HepG2 (cell line): Measurements from ENCODE around the gene RNF5. TPM values are rescaled to one million over a fixed set of nuclear protein-coding genes. Genes with fewer than 3 reads are reported as not detected.

Experiments used
- ATAC-seq: fragments of 200-7000 bp; cut with Tn5 transposase; 3 replicates; pipeline ENCODE4 v1.9.1; 2020; ENCODE audit warnings: mild to moderate bottlenecking, moderate library complexity
- BruUV-seq: library from RNA; stranded (reverse); fragments of 400-500 nt; replicated peaks from 2 replicates; lab custom pipeline; 2021; lab: Mats Ljungman, UMichigan
- CTCF ChIA-PET: fragments of 300-600 bp; formaldehyde crosslinking; extraction: SDS; loops from one replicate; lab custom pipeline; 2021; ENCODE audit warnings: low total read pairs, inconsistent platforms, low intra/inter-chr PET ratio; lab: Yijun Ruan, JAX
- POLR2A ChIA-PET: fragments of 350-600 bp; sonication (Branson Sonifier 250); formaldehyde crosslinking; loops from one replicate; lab custom pipeline; 2020; ENCODE audit warnings: antibody characterized with exemption, inconsistent platforms; lab: Yijun Ruan, JAX
- DNase-seq: peaks from one replicate; pipeline ENCODE4 v3.0.0-alpha.2; 2015; ENCODE audit warnings: low spot score
- FAIRE-seq: peaks from 3 replicates; lab custom pipeline; 2011; peaks lifted over from hg19 to GRCh38; lab: Jason Lieb, UNC
- H2AFZ ChIP-seq: one replicate; pipeline ENCODE4 v1.6.1; 2011; ENCODE audit warnings: low read length, inconsistent platforms
- H3K27ac ChIP-seq: fragments of 300-600 bp; 3 replicates; pipeline ENCODE4 v1.8.0; 2011; ENCODE audit warnings: mixed run types, mild to moderate bottlenecking, mixed read lengths, low read length, inconsistent platforms; ENCODE audit not compliant: insufficient read depth; ENCODE audit errors: extremely low read length
- H3K27me3 ChIP-seq, 2 experiments: fragments of 200-600 bp in 1 of 2; 2 replicates in 1 of 2; 3 replicates in 1 of 2; pipeline versions ENCODE4 v1.6.0 to v1.8.0; 2011; ENCODE audit warnings: low read length in 2 of 2, mild to moderate bottlenecking in 2 of 2, moderate library complexity in 2 of 2, inconsistent platforms in 1 of 2; ENCODE audit not compliant: insufficient read depth in 2 of 2, control insufficient read depth in 1 of 2
- H3K36me3 ChIP-seq, 2 experiments: fragments of 200-600 bp in 1 of 2; replicated peaks in 1 of 2; 2 replicates in 1 of 2; 3 replicates in 1 of 2; pipeline versions ENCODE4 v1.5.1 to v1.8.0; 2011; ENCODE audit warnings: low read length in 2 of 2, inconsistent platforms in 1 of 2; ENCODE audit not compliant: insufficient read depth in 2 of 2, control insufficient read depth in 1 of 2
- H3K4me1 ChIP-seq: 2 replicates; pipeline ENCODE4 v1.5.1; 2012; ENCODE audit warnings: low read length, inconsistent platforms; ENCODE audit not compliant: insufficient read depth
- H3K4me2 ChIP-seq: 2 replicates; pipeline ENCODE4 v1.6.0; 2011; ENCODE audit warnings: low read depth, low read length, inconsistent platforms
- H3K4me3 ChIP-seq, 3 experiments: fragments of 200-600 bp in 1 of 3; sonication (generic), shearing (Covaris generic) in 1 of 3; replicated peaks in 1 of 3; 2 replicates each; pipeline ENCODE4 v1.5.1; 2011 to 2016; ENCODE audit warnings: low read length in 3 of 3, inconsistent platforms in 2 of 3, low read depth in 2 of 3, mild to moderate bottlenecking in 2 of 3, control low read depth in 1 of 3, mixed read lengths in 1 of 3; ENCODE audit not compliant: insufficient read depth in 1 of 3
- H3K79me2 ChIP-seq: one replicate; pipeline ENCODE4 v1.6.1; 2011; ENCODE audit warnings: low read length, inconsistent platforms; ENCODE audit not compliant: insufficient read depth
- H3K9ac ChIP-seq: 2 replicates; pipeline ENCODE4 v1.6.0; 2011; ENCODE audit warnings: mild to moderate bottlenecking, low read depth, low read length, inconsistent platforms; ENCODE audit not compliant: insufficient read depth
- H3K9me3 ChIP-seq: 2 replicates; pipeline ENCODE4 v1.5.1; 2012; ENCODE audit warnings: mild to moderate bottlenecking, low read length
- H4K20me1 ChIP-seq: 2 replicates; pipeline ENCODE4 v1.6.0; 2011; ENCODE audit warnings: inconsistent platforms, mild to moderate bottlenecking, low read length, moderate library complexity; ENCODE audit not compliant: insufficient read depth
- CENPX ChIP-seq: sonication (generic); formaldehyde crosslinking; IDR thresholded peaks from 2 replicates; pipeline ENCODE4 v1.9.0; 2021; ENCODE audit warnings: mild to moderate bottlenecking, missing genetic modification reagents, moderate library complexity
- TAF1 ChIP-seq: sonication (generic); formaldehyde crosslinking; IDR thresholded peaks from 2 replicates; pipeline ENCODE4 v1.4.0; 2020; ENCODE audit warnings: missing genetic modification reagents
- ZNF607 ChIP-seq: sonication (generic); formaldehyde crosslinking; IDR thresholded peaks from 2 replicates; pipeline ENCODE4 v1.5.1; 2020; ENCODE audit warnings: missing genetic modification reagents, mild to moderate bottlenecking, borderline replicate concordance
- WGBS: methylation state at CpG from one replicate; pipeline ENCODE4 v1.1.6; 2017; ENCODE audit warnings: low lambda C conversion rate; 5-methylcytosine and 5-hydroxymethylcytosine counted together
- in situ Hi-C: cut with HindIII; loops from 2 replicates; pipeline ENCODE4 v1.10.0; 2017; ENCODE audit warnings: low pct_unique_long_range_greater_than_20kb; ENCODE audit not compliant: extremely low pct_ligation_motif_present
- intact Hi-C: fragments of 100-400 bp; cut with micrococcal nuclease; formaldehyde crosslinking; loops from one replicate; pipeline ENCODE4 v1.10.0; 2022; ENCODE audit not compliant: unreplicated experiment
- polyA plus RNA-seq, 8 experiments: library from polyadenylated mRNA; depleted of rRNA in 3 of 8; stranded (reverse) in 7 of 8; unstranded in 1 of 8; fragments of >200 nt; fragmentation: Illumina TruSeq in 4 of 8; extraction: Trizol in 4 of 8; gene quantifications; 2 replicates each; pipeline versions ENCODE4 v1.2.1 to v1.2.3, GENCODE V29; 2011 to 2016; ENCODE audit warnings: low read depth in 4 of 8, missing spikeins in 1 of 8, mixed read lengths in 1 of 8; ENCODE audit not compliant: insufficient read depth in 1 of 8
- total RNA-seq, 5 experiments: library from RNA; depleted of rRNA; stranded (reverse); fragments of >200 nt; fragmentation: Illumina TruSeq; extraction: Trizol; gene quantifications; 2 replicates each; pipeline ENCODE4 v1.2.3, GENCODE V29; 2016; ENCODE audit warnings: low read depth in 1 of 5
- TF ChIP-seq, protein P1 (sequence below): sonication (generic); formaldehyde crosslinking; IDR thresholded peaks from 2 replicates; pipeline ENCODE4 v1.4.0; 2020; ENCODE audit warnings: low read depth, missing genetic modification reagents

RNF5 gene
- total and polyA plus RNA-seq, 2 of the 13 experiments (the other 11 are each of a cell fraction or from before 2014, with no cell fraction given), result 98.0 to 131 TPM

DNA sequence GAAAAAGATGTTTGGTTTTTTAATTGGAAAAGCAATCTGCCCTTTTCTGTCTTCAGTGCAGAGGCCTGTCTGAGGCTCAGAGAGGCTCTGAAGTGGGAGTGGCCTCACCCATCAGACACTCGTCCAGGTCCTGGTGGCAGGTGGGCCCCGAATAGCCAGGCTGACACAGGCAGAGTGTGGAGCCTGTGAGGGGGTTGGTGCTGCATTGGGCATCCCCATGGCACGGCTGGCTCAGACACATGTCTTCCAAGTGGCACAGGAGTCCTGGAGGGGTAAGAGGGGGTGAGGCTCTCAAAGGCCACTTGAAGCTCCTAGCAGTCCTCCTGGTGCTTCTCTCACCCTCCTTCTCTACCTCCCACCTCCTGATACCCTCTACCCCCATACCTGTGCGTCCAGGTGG lies 41.8 kb downstream of the RNF5 start (continued):
- TF ChIP-seq, protein P1, sequence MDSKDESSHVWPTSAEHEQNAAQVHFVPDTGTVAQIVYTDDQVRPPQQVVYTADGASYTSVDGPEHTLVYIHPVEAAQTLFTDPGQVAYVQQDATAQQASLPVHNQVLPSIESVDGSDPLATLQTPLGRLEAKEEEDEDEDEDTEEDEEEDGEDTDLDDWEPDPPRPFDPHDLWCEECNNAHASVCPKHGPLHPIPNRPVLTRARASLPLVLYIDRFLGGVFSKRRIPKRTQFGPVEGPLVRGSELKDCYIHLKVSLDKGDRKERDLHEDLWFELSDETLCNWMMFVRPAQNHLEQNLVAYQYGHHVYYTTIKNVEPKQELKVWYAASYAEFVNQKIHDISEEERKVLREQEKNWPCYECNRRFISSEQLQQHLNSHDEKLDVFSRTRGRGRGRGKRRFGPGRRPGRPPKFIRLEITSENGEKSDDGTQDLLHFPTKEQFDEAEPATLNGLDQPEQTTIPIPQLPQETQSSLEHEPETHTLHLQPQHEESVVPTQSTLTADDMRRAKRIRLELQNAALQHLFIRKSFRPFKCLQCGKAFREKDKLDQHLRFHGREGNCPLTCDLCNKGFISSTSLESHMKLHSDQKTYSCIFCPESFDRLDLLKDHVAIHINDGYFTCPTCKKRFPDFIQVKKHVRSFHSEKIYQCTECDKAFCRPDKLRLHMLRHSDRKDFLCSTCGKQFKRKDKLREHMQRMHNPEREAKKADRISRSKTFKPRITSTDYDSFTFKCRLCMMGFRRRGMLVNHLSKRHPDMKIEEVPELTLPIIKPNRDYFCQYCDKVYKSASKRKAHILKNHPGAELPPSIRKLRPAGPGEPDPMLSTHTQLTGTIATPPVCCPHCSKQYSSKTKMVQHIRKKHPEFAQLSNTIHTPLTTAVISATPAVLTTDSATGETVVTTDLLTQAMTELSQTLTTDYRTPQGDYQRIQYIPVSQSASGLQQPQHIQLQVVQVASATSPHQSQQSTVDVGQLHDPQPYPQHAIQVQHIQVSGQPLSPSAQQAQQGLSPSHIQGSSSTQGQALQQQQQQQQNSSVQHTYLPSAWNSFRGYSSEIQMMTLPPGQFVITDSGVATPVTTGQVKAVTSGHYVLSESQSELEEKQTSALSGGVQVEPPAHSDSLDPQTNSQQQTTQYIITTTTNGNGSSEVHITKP (CRISPR knock-in tag), result no peak
- TF ChIP-seq CENPX (CRISPR knock-in tag), result no peak
- TF ChIP-seq TAF1 (CRISPR knock-in tag), result no peak

DNA sequence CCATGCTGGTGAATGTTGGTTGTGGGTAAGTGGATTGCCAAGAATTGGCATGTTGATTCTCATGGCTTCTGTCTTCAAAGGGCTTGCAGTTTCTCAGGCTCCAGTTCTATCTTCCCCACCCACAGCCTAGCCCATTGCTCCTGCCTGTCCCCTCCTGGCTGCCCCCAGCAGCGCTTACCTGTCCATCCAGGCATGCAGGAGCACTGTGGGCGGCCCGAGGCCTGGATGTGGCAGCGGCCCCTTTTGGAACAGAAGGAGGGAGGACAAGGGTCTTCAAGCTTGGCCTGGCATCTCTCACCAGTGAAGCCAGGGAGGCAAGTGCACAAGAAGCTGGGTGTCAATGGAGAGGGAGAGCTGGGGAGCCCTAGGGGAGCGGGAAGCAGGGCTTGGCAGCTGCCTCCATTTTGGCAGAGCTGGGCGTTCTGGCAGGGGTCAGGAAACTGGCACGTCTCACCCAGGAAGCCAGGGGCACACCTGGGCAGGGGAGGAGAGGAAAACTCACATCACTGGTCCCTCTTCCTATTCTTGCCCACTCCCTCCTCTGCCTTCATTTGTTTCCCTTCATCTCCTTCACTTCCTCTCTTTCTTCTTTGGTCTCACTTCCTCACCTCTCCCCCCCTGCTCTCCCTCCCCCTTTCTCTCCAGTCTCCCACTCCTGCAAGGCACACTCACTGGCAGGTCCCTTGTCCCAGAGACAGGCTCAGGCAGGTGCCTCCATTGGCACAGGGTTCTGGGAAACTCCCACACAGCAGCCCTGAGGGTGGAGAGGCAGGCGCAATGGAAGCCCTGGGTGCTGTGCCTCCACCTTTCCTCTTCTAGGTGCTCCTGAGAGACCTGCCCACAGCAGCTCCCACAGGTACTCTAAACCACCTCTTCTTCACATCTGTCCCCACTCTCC lies 44.4 kb downstream of the RNF5 start:
- no peak overlapping the region for H3K4me2 ChIP-seq
- no TSS peak for BruUV-seq
- ATAC-seq (no peak), DNase-seq (no peak), FAIRE-seq (no peak)
- H2AFZ ChIP-seq, result no peak overlapping the region
- no peaks in the 10 kb centered on the region for H3K9me3 ChIP-seq
- intact Hi-C loops, result no loop called here
- H3K9ac ChIP-seq, result no peak overlapping the region
- no peaks in the 10 kb centered on the region for H3K79me2 ChIP-seq
- H3K27me3 ChIP-seq, result peaks cover 9 to 73% of the 10 kb centered on the region in 2 experiments; a peak in 4 of 5 replicates
- ChIA-PET CTCF (no interaction called here), POLR2A (no interaction called here)
- no peak for TF ChIP-seq ZNF607 (CRISPR knock-in tag)
- H3K27ac ChIP-seq, result no peak overlapping the region
- 31% methylated on average over 8 of the region's 8 CpGs for WGBS
- H4K20me1 ChIP-seq, result no peaks in the 10 kb centered on the region
- in situ Hi-C loops, result no loop called here
- no peak overlapping the region for H3K4me3 ChIP-seq
- H3K36me3 ChIP-seq, result no peaks in the 10 kb centered on the region
- H3K4me1 ChIP-seq, result no peaks in the 10 kb centered on the region
